NCI-H2196 treated with DMSO at 0.1 percent for 48 hours (cell line): Measurements from ENCODE around the gene HNRNPU.
A peak's percentile ranks its signal among the peaks of the same experiment; 100 is the strongest.
"Not testable (repeated sequence)": the region's sequence is repeated elsewhere in the genome, so short reads cannot be mapped to it uniquely, and the experiment has no call there.

ENCODE experiments used
- DNase-seq: peaks from one replicate; lab custom pipeline; 2025; ENCODE audit not compliant: unreplicated experiment; lab: John Stamatoyannopoulos, UW

HNRNPU gene

GRCh38 chr1:244840219-244840794 is 24.0 kb downstream of the HNRNPU start:
- no peak for DNase-seq

- DNase-seq, result no peak
These were observed 24.7 kb downstream of the HNRNPU start for GRCh38 chr1:244839656-244840055.

GRCh38 chr1:244837597-244838258 is 26.6 kb downstream of the HNRNPU start:
- DNase-seq, result no peak

GRCh38 chr1:244836584-244836983 is 27.8 kb downstream of the HNRNPU start:
- no peak for DNase-seq

GRCh38 chr1:244836135-244836521 is 28.2 kb downstream of the HNRNPU start:
- DNase-seq, result no peak

- DNase-seq, result peak; percentile 60
These were observed 28.8 kb downstream of the HNRNPU start, which contains the start of gene COX20 for GRCh38 chr1:244835276-244836134. TSS of gene COX20 (plus strand) at chr1:244835658. CDS start at chr1:244835715, 57 bp downstream.

DNA sequence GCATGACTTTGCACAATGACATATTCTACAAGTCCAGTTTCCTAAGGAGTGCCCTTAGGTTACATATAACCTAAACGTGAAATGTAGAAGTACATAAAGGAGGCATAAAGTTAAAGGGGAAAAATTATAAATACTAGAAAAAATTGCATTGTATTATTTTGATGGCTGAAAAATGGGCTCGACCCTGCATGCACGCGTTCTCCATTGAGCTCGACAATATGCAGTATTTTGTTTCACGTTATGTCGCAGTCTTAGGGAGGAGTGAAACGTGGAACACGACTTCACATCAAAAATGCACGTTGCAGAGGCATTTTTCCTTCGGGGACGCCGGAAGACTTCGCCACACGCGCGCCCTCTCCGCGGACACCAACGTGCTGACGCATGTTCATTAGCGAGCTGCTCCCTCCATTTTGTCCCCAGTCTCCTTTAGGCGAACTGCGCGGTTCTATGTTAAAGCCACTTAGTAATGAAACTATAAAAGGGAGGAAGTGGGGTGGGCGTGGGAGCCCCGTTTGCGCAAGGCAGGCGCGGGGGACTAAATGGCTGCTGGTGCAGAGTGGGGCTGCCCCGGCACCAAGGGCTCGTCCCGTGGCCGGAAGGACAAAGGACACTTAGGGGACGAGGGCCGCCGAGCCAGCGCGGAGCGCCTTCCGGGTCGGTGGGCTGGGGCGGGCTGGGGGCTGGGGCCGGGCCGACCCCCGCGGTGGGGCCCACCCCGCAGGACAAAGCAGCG is 29.6 kb downstream of the HNRNPU start:
- DNase-seq, result peak; percentile 57

- DNase-seq, result peak; percentile 4
These were observed 30.4 kb downstream of the HNRNPU start for GRCh38 chr1:244833734-244834542.

- not testable (repeated sequence) for DNase-seq
These were observed 31.1 kb downstream of the HNRNPU start for GRCh38 chr1:244833260-244833659.

GRCh38 chr1:244830639-244831038 is 33.7 kb downstream of the HNRNPU start:
- DNase-seq, result no peak

DNA sequence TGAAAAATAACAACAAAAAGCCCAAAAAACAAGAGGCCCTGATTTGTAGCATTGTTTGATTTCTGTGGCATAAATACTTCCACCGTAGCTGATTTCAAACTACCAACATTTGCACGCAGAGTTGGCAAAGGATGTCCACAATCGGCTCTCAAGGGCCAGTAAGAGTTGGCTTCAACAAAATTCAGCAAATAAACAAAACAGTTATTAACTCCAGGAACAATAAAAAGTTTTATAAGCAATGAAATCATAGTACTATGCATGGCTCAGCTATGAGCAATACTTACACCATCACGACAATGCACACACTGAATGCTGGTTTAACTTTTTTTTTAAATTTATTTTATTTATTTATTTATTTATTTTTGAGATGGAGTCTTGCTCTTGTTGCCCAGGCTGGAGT is 37.6 kb downstream of the HNRNPU start:
- DNase-seq, result no peak

GRCh38 chr1:244822878-244823277 is 41.5 kb downstream of the HNRNPU start:
- DNase-seq, result no peak

DNA sequence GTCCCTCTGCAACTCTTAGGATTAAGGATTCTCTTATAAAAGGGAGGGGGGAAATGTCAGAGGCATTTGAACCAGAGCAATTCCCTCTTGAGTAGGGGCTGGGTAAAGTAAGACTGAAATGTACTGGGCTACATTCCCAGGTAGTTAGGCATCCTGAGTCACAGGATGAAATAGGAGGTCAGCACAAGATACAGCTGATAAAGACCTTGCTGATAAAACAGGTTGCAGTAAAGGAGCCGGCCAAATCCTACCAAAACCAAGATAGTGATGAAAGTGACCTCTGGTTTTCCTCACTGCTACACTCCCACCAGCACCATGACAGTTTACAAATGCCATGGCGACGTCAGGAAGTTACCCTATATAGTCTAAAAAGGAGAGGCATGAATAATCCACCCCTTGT is 43.2 kb downstream of the HNRNPU start:
- DNase-seq, result no peak

DNA sequence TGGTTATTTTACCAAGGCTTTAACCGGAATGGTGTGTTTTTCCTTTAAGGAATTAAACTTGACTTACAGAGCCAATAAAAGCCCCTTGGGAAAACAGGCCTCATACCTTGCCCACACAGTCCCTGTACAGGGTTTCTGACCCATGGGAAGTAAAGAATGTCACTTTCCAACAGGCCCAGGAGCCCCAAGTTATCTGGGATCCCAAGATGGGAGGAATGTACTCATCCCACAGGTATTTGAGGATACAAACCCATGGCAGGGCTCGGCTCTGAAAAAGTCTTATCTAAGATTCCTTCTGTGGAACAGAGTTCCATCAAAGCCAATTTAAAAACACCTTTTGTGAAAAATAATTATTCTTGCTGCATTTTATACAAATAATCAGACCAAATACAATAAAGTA is 44.2 kb downstream of the HNRNPU start:
- DNase-seq, result no peak

GRCh38 chr1:244817415-244817894 is 46.9 kb downstream of the HNRNPU start:
- DNase-seq, result no peak

DNA sequence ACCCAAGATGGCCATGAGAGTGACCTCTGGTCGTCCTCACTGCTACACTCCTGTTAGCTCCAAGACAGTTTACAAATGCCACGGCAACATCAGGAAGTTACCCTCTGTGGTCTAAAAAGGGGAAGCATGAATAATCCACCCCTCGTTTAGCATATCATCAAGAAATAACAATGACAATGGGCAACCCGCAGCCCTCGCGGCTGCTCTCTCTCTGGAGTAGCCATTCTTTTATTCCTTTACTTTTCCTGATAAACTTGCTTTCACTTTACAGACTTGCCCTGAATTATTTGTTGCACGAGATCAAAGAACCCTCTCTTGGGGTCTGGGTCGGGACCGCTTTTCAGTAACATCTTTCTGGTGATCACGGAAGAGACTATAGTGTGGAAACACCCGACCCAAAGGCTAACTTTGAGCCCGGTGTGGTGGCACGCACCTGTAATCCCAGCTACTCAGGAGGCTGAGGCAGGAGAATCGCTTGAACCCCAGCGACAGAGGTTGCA is 48.7 kb downstream of the HNRNPU start:
- no peak for DNase-seq

- no peak for DNase-seq
These were observed 51.0 kb downstream of the HNRNPU start for GRCh38 chr1:244813327-244813726.

GRCh38 chr1:244810221-244810620 is 54.1 kb downstream of the HNRNPU start:
- no peak for DNase-seq

DNA sequence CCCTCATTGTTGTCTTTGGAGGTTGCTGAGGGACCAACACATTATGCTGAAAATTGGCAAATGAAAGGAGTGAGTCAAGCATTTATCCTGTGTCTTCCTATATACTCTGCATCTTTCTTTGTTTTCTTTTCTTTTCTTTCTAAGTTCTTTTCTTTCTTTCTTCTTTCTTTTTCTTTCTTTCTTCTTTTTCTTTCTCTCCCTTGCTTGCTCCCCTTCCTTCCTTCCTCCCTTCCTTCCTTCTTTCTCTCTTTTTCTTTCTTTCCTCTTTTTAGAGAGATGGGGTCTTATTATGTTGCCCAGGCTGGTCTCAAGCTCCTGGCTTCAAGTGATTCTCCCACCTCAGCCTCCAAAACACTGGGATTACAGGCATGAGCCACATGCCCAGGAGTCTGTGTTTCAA is 57.2 kb downstream of the HNRNPU start:
- no peak for DNase-seq

DNA sequence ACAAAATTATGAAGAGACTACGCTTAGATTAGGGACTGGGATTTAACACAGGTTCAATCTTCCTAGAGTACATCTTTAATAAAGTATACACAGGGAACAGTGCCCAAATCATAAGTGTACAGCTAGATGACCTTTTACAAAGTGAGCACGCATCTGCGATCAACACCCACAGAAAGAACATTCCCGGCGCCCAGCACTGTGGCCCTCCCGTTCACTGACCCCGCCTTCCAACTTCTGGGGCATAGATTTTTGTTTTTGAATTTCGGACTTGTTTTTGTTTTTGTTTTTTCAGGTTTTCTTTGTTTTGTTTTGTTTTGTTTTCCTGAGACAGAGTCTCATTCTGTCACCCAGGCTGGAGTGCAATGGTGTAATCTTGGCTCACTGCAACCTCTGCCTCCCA is 59.5 kb downstream of the HNRNPU start:
- DNase-seq, result no peak
